LHCN-M2 (cell line): Measurements from ENCODE around the gene GRID1. TPM values are rescaled to one million over a fixed set of nuclear protein-coding genes. Genes with fewer than 3 reads are reported as not detected.

Experiments
- DNase-seq: peaks from one replicate; pipeline ENCODE4 v3.0.0-alpha.2; 2012; ENCODE audit warnings: low read depth
- total RNA-seq: library from RNA; depleted of rRNA; stranded (reverse); fragments of >200 nt; gene quantifications from 2 replicates; pipeline ENCODE4 v1.2.3, GENCODE V29; 2014

Gene GRID1
- total RNA-seq, 1 experiment from 2014 or later = not detected

- no peak for DNase-seq
Measured at GRCh38 chr10:85901599-85901998, 465.0 kb downstream of the GRID1 start.

GRCh38 chr10:85900487-85900886 is 466.1 kb downstream of the GRID1 start:
- no peak for DNase-seq

GRCh38 chr10:85900061-85900460 is 466.5 kb downstream of the GRID1 start:
- no peak for DNase-seq

- no peak for DNase-seq
Measured at GRCh38 chr10:85891472-85891871, 475.1 kb downstream of the GRID1 start.

- DNase-seq = no peak
Measured at GRCh38 chr10:85888559-85888958, 478.0 kb downstream of the GRID1 start.

GRCh38 chr10:85888004-85888403 is 478.6 kb downstream of the GRID1 start:
- no peak for DNase-seq

GRCh38 chr10:85874208-85874607 is 492.4 kb downstream of the GRID1 start:
- no peak for DNase-seq

- no peak for DNase-seq
Measured at GRCh38 chr10:85873063-85873462, 493.5 kb downstream of the GRID1 start.

GRCh38 chr10:85868627-85869499 is 497.7 kb downstream of the GRID1 start:
- DNase-seq = no peak

- no peak for DNase-seq
Measured at GRCh38 chr10:85864868-85865526, 501.6 kb downstream of the GRID1 start.

GRCh38 chr10:85864173-85864549 is 502.4 kb downstream of the GRID1 start:
- DNase-seq = no peak

- no peak for DNase-seq
Measured at GRCh38 chr10:85863301-85864172, 503.1 kb downstream of the GRID1 start.

GRCh38 chr10:85862771-85863170 is 503.8 kb downstream of the GRID1 start:
- DNase-seq = no peak

- DNase-seq = no peak
Measured at GRCh38 chr10:85861513-85862197, 504.9 kb downstream of the GRID1 start.

- no peak for DNase-seq
Measured at GRCh38 chr10:85859859-85860258, 506.7 kb downstream of the GRID1 start.

- no peak for DNase-seq
Measured at GRCh38 chr10:85858776-85859515, 507.6 kb downstream of the GRID1 start.

- no peak for DNase-seq
Measured at GRCh38 chr10:85857791-85858190, 508.8 kb downstream of the GRID1 start.

- DNase-seq = no peak
Measured at GRCh38 chr10:85857305-85857704, 509.3 kb downstream of the GRID1 start.

- no peak for DNase-seq
Measured at GRCh38 chr10:85851934-85852333, 514.7 kb downstream of the GRID1 start.

GRCh38 chr10:85851325-85851724 is 515.3 kb downstream of the GRID1 start:
- no peak for DNase-seq

GRCh38 chr10:85850736-85851135 is 515.9 kb downstream of the GRID1 start:
- DNase-seq = no peak
